HG03442 (cell line): ENCODE data around the gene STX5.
"Not testable (repeated sequence)": the region's sequence is repeated elsewhere in the genome, so short reads cannot be mapped to it uniquely, and the experiment has no call there.

Experiments
- ATAC-seq: cut with Tn5 transposase; IDR thresholded peaks from one replicate; pipeline ENCODE4 v1.9.1; 2021; ENCODE audit warnings: mild to moderate bottlenecking, moderate library complexity; ENCODE audit not compliant: unreplicated experiment

Gene STX5

GRCh38 chr11:62831520-62832335 is at the start of gene STX5:
Gene STX5, minus strand, starts transcription at chr11:62832051. Its CDS starts 808 bp downstream, at chr11:62831243.
- ATAC-seq: peak; percentile 86

- ATAC-seq: peak; percentile 71
Measured at GRCh38 chr11:62880803-62881578, 49.1 kb upstream of the STX5 start, which contains the start of gene SLC3A2. Gene SLC3A2, plus strand, starts transcription at chr11:62880896. Its CDS starts 128 bp downstream, at chr11:62881024.

DNA sequence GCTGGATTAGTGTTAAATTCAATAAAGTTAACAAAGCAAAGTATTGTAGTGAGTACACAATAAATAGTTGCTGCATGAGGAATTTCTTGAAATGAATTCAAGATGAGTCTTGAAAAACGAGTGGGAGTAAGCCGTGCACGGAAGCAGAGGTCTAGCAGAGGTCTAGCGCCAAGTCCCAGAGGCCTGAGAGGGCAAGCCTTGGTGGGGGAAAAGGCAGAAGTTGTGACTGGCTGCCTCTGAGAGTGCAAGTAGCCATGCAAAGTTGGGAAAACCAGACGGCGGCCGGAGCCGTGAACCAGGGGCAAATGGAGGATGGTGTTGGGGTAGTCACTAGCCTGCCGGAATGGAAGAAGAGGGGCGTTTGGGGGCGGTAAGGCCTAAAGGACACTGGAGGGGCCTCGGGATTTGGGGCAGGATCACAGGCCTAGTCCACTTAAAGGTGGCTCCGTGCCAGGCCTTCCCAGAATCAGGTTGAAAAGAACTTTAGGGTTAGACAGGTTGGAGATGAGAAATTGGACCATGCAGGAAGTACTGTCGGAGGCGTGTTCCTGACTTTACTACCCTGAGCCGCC is 48.5 kb upstream of the STX5 start:
- peak; percentile 11 for ATAC-seq

DNA sequence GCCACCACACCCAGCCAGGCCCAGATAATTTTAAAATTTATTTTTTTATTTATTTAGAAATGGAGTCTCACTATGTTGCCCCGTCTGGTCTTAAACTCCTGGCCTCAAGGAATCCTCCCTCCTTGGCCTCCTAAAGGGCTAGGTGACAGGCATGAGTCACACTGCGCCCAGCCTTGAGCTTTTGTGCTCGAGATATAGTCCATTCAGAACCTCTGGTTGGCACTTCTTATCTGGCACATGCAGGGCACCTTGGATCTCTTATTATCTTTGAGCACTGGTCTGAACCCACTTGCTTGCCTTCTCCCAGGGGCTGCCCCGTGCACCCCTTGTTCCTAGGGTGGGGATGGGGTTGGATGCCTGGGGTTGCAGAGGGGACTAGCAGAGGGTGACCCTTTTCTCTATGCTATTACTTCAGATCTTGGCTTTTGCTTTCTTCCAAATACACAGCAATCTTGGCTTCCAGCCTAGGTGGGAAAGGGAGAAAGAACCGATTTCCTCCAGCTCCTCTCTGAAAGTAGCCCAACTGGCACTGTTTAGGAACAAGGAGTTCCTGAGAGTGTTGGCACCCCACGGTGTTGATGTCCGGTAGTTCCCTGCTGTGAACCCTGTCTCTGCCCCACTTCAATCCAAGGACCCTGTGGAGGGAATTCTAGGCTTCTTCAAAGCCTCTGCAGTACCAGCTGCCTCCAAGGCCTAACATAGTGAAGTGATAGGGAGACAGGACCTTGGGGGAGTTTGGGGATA is 47.6 kb upstream of the STX5 start:
- no peak for ATAC-seq

GRCh38 chr11:62876712-62877111 is 44.9 kb upstream of the STX5 start:
- no peak for ATAC-seq

- ATAC-seq: no peak
Measured at GRCh38 chr11:62875698-62876478, 44.0 kb upstream of the STX5 start.

DNA sequence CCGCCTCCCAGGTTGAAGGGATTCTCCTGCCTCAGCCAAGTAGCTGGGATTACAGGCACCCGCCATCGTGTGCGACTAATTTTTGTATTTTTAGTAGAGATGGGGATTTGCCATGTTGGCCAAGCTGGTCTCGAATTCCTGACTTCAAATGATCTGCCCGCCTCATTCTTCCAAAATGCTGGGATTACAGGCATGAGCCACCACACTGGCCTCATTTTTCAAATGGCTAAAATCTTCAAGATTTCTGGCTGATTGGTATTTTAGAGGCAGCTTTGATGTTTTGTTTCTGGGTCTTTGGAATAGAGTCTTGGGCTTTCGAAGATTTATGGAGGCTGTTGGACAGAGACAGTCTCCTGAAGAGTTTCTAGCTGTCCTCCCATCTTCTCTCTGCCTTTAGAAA is 43.0 kb upstream of the STX5 start:
- no peak for ATAC-seq

DNA sequence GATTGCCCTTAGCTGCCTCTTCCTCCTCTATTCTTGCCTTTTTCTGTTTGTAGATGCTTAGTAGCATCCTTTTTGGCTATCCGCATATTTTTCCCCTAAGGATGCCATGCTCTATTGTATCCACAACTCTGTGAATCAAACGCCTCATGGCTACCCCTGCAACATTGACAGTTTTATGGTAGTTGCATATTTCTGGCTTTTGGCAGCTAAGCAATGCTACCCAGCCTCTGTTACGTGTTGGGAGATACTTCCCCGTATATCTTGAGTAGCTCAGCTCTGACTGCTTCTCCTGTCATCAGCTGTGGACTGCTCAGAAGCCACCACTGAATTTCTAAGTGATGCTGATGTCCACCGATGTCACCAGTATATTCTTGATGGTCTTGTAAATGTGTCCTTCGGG is 33.8 kb upstream of the STX5 start:
- ATAC-seq: no peak

DNA sequence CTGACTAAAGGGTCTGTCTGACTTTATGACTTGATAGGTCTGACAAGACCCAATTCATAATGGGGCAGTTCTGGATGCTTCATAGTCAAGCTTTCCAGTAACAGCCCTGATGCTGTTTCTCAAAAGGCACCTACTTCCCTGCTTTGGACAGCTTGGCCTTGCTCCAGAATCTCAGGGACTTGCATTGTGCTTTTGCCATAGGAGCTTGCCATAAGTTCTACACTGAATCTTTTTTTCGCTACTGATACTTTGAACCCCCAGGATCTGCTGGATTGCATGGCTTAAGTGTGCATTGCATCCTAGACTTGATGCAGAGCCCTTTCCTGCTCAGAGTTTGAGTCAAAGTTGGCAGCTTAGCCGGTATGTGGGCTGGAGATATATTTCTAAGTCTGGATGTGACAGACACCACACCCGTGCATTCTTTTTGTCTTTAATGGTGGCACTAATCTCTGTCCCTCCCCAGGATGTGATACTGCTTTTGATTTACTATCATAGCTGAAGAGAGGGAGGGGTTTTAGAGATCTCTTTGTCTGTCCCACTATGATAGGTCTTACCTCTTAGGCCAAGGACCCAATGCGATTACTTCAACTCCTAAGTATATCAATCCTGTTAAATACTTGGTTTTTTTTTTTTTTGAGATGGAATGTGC is 32.0 kb upstream of the STX5 start:
- ATAC-seq: no peak

DNA sequence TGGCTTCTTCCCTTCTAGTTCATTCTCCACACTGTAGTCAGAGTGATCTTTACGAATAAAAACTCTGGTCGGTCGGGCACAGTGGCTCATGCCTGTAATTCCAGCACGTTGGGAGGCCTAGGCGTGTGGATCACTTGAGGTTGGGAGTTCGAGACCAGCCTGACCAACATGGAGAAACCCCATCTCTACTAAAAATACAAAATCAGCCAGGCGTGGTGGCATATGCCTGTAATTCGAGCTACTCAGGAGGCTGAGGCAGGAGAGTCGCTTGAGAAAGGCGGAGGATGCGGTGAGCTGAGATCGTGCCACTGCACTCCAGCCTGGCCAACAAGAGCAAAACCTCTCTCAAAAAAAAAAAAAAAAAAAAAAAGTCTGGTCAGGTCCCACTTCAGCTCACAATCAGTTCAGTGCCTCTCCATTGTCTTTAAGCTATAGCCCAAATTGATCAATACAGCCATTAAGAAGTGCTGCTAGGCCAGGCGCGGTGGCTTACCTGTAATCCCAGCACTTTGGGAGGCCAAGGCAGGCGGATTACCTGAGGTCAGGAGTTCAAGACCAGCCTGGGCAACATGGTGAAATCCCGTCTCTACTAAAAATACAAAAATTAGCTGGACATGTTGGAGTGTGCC is 29.8 kb upstream of the STX5 start:
- not testable (repeated sequence) for ATAC-seq

GRCh38 chr11:62860835-62861563 is 29.1 kb upstream of the STX5 start:
- no peak for ATAC-seq

DNA sequence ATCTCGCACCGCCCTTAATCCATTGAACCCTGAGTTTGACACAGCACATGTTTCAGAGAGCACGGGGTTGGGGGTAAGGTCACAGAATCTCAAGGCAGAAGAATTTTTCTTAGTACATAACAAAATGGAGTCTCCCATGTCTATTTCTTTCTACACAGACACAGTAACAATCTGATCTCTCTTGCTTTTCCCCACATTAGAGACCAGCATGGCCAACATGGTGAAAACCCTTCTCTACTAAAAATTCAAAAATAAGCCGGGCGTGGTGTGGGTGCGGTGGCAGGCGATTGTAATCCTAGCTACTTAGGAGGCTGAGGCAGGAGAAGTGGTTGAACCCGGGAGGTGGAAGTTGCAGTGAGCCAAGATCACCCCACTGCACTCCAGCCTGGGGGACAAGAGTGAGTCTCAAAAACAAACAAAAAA is 27.4 kb upstream of the STX5 start:
- not testable (repeated sequence) for ATAC-seq

- no peak for ATAC-seq
Measured at GRCh38 chr11:62858201-62858600, 26.4 kb upstream of the STX5 start.

GRCh38 chr11:62857541-62857982 is 25.7 kb upstream of the STX5 start:
- ATAC-seq: no peak

DNA sequence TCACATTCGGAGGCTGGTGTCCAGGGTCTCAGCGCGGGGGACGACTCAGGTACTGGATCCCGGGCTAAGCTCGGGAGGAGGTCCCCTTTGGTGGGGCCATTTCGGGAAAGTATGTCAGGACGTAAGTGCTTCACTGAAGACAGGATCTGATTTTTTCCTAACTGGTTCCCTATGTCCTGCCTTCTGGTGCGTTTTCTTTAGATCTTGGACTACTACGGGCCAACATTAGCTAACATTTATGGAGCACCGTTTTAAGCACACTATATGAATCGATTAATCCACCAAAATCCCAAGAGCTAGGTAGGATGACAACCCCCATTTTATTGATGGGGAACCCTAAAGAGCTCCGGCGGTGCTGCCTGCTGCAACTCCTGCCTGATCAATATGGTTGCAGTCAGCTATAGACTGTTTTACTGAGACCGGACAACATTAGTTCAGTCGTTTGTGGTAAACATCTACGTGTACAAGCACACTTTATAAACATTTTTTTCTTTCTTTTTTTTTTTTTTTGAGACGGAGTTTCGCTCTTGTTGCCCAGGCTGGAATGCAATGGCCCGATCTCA is 24.6 kb upstream of the STX5 start:
- no peak for ATAC-seq

- peak; percentile 75 for ATAC-seq
Measured at GRCh38 chr11:62855571-62856332, 23.9 kb upstream of the STX5 start.

DNA sequence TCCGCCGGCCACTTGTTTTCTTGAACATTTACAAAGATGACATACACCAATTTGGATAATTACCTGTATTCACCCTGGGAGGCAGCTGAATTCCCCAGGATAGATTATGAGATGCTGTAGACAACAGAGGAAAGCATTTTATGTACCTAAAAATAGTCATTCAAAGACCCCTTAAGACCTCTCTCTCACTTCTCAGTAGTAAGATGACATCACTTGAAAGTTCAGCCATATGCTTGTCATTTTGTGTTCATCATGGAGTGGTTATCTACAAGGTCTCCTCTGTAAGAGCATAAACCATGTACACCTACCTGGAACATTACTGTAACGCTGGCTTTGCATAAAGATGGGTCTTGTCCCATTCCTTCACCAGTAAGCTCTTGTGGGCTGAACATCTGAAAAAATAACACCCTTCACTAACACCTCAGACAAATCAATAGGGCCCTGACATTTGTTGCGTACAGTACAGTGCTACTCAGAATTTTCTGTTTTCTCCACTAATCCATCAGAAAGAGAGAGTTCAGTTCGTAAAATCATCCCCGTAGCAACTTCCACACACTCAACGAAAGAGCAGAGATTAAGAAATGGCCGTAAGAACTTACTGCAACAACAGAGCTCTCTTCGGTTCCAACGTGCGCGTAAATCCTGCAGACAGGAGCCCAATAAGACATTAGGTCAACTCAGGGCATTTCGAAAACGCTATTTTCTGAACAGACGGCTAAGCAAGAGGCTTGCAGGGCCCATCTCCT is 23.1 kb upstream of the STX5 start:
- ATAC-seq: no peak
